GM21447 (cell line): ENCODE measurements around the gene DHTKD1.
"Not testable (repeated sequence)": the region's sequence is repeated elsewhere in the genome, so short reads cannot be mapped to it uniquely, and the experiment has no call there.

ENCODE experiments used
- ATAC-seq: cut with Tn5 transposase; IDR thresholded peaks from one replicate; pipeline ENCODE4 v1.9.1; 2021; ENCODE audit not compliant: unreplicated experiment

DHTKD1 gene

GRCh38 chr10:12140038-12140437 lies 71.3 kb downstream of the DHTKD1 start:
- ATAC-seq, result no peak

DNA sequence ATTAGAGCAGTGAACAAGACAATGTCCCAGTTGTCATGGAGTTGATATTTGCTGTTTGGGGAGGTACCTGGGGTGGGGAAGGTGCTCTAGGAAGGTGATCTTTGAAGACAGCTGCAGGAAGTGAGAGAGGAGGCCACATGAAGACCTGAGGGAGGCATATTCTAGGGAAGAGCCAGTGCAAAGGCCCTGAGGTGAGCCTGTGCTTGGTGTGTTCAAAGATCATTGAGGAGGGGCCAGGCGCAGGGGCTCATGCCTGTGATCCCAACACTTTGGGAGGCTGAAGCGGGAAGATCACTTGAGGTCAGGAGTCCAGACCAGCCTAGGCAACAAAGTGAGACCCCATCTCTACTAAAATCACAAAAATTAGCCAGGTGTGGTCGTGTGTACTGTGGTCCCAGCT lies 75.8 kb downstream of the DHTKD1 start:
- ATAC-seq, result no peak

GRCh38 chr10:12150163-12150562 lies 81.4 kb downstream of the DHTKD1 start:
- ATAC-seq, result no peak

- no peak for ATAC-seq
These were observed 85.8 kb downstream of the DHTKD1 start for GRCh38 chr10:12154516-12154915.

DNA sequence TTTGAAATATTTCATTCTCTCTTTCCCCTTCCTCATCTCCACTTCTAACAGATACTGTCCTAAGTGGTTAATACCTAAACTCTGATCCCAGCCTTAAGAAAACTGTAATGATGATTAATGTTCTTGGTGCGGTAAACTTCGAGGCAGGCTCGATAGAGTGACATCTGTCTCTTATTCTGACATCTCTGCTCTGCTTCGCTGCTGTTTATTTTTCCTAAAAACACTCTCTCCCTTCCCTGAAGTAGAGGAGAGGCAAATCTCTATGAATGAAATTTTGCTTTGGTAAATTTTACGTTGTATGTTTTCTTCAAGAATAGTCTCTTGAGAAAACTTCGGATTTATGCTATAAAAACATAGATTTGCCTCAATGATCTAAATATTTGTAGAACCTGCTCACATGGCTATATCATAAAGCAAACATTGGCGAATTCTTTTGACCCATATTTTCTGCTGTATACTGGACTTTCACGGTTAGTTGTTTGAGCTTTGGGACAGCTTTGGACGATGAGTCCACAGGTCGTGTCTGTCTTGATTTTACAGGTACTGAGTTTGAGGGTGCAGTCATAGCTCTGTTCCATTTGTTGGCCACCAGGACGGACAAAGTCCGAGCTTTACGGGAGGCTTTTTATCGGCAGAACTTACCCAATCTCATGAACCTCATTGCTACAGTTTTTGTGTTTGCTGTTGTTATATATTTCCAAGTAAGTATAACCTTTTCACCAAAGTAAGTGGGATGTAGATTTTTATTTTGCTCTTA lies 87.8 kb downstream of the DHTKD1 start:
- ATAC-seq, result no peak

DNA sequence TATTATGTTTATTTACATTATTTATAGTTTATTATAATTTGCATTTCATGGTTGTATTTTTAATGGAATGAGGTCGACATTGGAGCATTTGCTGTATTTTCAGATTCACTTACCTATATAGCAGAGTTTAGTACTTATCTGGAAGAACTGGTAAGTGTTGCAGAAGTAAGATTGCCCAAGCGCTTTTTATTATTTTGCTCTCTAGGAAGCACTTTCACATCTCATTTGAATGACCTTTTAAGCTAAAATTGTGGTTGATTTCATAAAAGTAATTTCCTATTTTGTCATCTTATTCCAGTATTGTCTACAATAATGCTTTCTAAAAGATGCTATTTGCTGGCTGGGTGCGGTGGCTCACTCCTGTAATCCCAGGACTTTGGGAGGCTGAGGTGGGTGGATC lies 89.4 kb downstream of the DHTKD1 start:
- no peak for ATAC-seq

- ATAC-seq, result no peak
These were observed 91.9 kb downstream of the DHTKD1 start for GRCh38 chr10:12160664-12161063.

DNA sequence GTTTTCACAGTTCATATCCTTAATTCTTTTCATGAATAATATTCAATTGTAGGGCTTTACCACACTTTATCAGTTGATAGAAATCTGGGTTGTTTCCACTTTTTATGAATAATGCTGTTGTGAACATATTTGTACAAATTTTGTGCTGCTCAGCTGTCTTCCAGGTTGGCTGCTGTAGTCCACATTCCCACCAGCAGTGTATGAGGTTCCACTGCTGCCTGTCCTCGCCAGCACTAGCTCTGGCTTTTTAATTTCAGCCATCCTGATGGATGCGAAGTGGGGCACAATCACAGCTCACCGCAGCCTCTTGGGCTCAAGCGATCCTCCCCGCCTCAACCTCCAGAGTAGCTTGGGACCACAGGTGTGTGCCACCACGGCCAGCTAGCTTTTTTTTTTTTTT lies 94.2 kb downstream of the DHTKD1 start:
- ATAC-seq, result no peak

- ATAC-seq, result no peak
These were observed 95.3 kb downstream of the DHTKD1 start for GRCh38 chr10:12164085-12164484.

- no peak for ATAC-seq
These were observed 96.3 kb downstream of the DHTKD1 start for GRCh38 chr10:12165036-12165435.

DNA sequence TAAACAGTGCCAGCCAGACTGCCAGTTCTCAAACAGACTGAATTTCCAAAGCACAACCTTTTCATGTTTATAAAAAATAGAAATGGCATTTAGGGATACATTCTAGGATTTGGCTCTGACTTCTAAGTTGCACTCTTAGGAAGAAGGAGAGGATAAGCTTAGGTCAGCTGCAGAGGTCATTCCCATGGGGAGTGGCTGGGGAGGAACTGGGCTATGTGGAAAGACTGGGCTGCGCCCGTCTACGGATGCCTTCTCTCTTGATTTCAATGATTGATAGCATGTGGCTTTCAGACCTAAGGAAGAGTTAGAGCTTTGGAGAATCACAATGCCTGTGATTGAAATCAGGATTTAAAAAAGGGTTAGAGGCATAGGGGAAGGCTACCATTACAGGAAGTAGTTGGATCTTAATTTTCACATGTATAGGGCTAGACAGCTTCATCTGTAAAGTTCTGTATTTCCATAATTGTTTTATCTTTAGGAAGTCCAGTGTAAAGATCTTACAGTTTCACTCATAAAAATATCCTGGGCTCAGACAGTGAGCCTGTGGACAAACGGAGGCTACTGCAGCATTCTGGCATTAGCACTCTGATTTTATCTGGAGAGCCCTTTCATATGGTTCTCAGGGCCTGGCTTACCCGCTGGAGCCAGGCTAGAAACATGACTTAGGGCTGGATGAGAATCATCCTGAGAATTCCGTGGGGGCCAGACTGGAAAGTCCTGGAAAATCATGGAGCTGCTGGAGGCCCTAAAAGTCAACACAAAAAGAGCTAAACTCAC lies 97.4 kb downstream of the DHTKD1 start:
- ATAC-seq, result no peak

- not testable (repeated sequence) for ATAC-seq
These were observed 102.8 kb downstream of the DHTKD1 start for GRCh38 chr10:12171512-12171911.
